K562 (cell line): ENCODE measurements around the gene CUTA. TPM values are rescaled to one million over a fixed set of nuclear protein-coding genes. Genes with fewer than 3 reads are reported as not detected.

Experiments used
- BDP1 ChIP-seq: IDR thresholded peaks from 3 replicates; pipeline ENCODE4 v1.6.1; 2011; ENCODE audit not compliant: insufficient read length, insufficient read depth
- CBX3 ChIP-seq, 2 experiments: IDR thresholded peaks; 1 replicate in 1 of 2; 2 replicates in 1 of 2; pipeline ENCODE4 v1.6.1; 2012; ENCODE audit warnings: inconsistent platforms in 2 of 2, low read length in 2 of 2, borderline replicate concordance in 1 of 2, control low read depth in 1 of 2
- EGR1 ChIP-seq: fragments of 450-650 bp; conservative IDR thresholded peaks from 2 replicates; pipeline ENCODE4 v1.6.1; 2017; ENCODE audit warnings: mild to moderate bottlenecking
- MEIS2 ChIP-seq: fragments of 450-650 bp; IDR thresholded peaks from 2 replicates; pipeline ENCODE4 v1.6.1; 2014; ENCODE audit warnings: mild to moderate bottlenecking; ENCODE audit not compliant: partially characterized antibody
- MITF ChIP-seq: IDR thresholded peaks from 2 replicates; pipeline ENCODE4 v1.6.1; 2014; ENCODE audit warnings: antibody characterized with exemption
- NCOR1 ChIP-seq: fragments of 450-650 bp; IDR thresholded peaks from 2 replicates; pipeline ENCODE4 v1.6.1; 2016; ENCODE audit warnings: mild to moderate bottlenecking, moderate library complexity
- PCBP2 ChIP-seq: fragments of 200-400 bp; formaldehyde crosslinking; IDR thresholded peaks from 2 replicates; pipeline ENCODE4 v1.6.1; 2018; ENCODE audit warnings: low read length, low read depth, mild to moderate bottlenecking, moderate library complexity; ENCODE audit not compliant: poor library complexity, severe bottlenecking
- PTRF ChIP-seq: fragments of 450-650 bp; IDR thresholded peaks from 2 replicates; pipeline ENCODE4 v1.6.1; 2016; ENCODE audit warnings: mild to moderate bottlenecking, missing genetic modification characterization, missing compliant biosample characterization
- PTTG1 ChIP-seq: fragments of 450-650 bp; IDR thresholded peaks from 2 replicates; pipeline ENCODE4 v1.6.1; 2016; ENCODE audit warnings: low read depth, mild to moderate bottlenecking, missing genetic modification characterization, missing compliant biosample characterization
- RFX5 ChIP-seq: IDR thresholded peaks from 2 replicates; pipeline ENCODE4 v1.6.1; 2011; ENCODE audit warnings: low read depth, mild to moderate bottlenecking, improper control_type of control experiment, low read length
- SIX5 ChIP-seq, 2 experiments: IDR thresholded peaks; 2 replicates each; pipeline ENCODE4 v1.6.1; 2011; ENCODE audit warnings: low read length in 2 of 2, borderline replicate concordance in 1 of 2, low read depth in 1 of 2, mild to moderate bottlenecking in 1 of 2, moderate library complexity in 1 of 2; ENCODE audit not compliant: insufficient read depth in 1 of 2
- SMARCA4 ChIP-seq: fragments of 450-650 bp; IDR thresholded peaks from 2 replicates; pipeline ENCODE4 v1.6.1; 2016
- TAF1 ChIP-seq: IDR thresholded peaks from 2 replicates; pipeline ENCODE4 v1.6.1; 2011; ENCODE audit warnings: mild to moderate bottlenecking, low read length, moderate library complexity; ENCODE audit not compliant: insufficient read depth, control insufficient read depth, severe bottlenecking; ENCODE audit errors: extremely low read depth
- TRIM28 ChIP-seq: fragments of 450-650 bp; IDR thresholded peaks from 2 replicates; pipeline ENCODE4 v1.6.1; 2017
- ZBTB17 ChIP-seq: fragments of 450-650 bp; formaldehyde crosslinking; IDR thresholded peaks from 2 replicates; pipeline ENCODE4 v1.4.0; 2020; ENCODE audit warnings: mild to moderate bottlenecking
- ZBTB49 ChIP-seq: sonication (generic); formaldehyde crosslinking; IDR thresholded peaks from 2 replicates; pipeline ENCODE4 v1.8.0; 2022; ENCODE audit warnings: missing genetic modification reagents, mild to moderate bottlenecking, borderline replicate concordance
- ZNF12 ChIP-seq: sonication (generic); formaldehyde crosslinking; IDR thresholded peaks from 2 replicates; pipeline ENCODE4 v1.4.0; 2020; ENCODE audit warnings: mild to moderate bottlenecking, missing genetic modification reagents
- ZNF76 ChIP-seq: fragments of 250-450 bp; sonication (Bioruptor Pico); IDR thresholded peaks from 2 replicates; pipeline ENCODE4 v1.4.0; 2020; ENCODE audit warnings: mild to moderate bottlenecking, moderate library complexity, borderline replicate concordance
- ZNF785 ChIP-seq: fragments of 250-450 bp; sonication (Bioruptor Pico); IDR thresholded peaks from 2 replicates; pipeline ENCODE4 v1.4.0; 2020; ENCODE audit warnings: mild to moderate bottlenecking
- polyA plus RNA-seq, 8 experiments: library from polyadenylated mRNA; depleted of rRNA in 4 of 8; stranded (reverse) in 5 of 8; unstranded in 3 of 8; fragments of >200 nt; fragmentation: Nextera tagmentation in 2 of 8; fragmentation: Illumina TruSeq in 1 of 8; extraction: Ambion mirVana in 2 of 8; extraction: Trizol in 1 of 8; gene quantifications; 2 replicates each; pipeline versions ENCODE4 v1.2.1 to v1.2.3, GENCODE V29; 2011 to 2014; ENCODE audit warnings: inconsistent platforms in 1 of 8, missing spikeins in 1 of 8
- total RNA-seq, 7 experiments: library from RNA; depleted of rRNA in 6 of 7; stranded (reverse); fragments of >200 nt in 6 of 7; fragmentation: Illumina TruSeq in 2 of 7; extraction: Trizol in 2 of 7; gene quantifications; 2 replicates each; pipeline versions ENCODE4 v1.2.1 to v1.2.3, GENCODE V29; 2011 to 2021; ENCODE audit warnings: low replicate concordance in 1 of 7

The CUTA gene
- total and polyA plus RNA-seq, 9 of the 15 experiments (the other 6 are each of a cell fraction or from before 2014, with no cell fraction given), result 166 to 682 (median 310) TPM

DNA sequence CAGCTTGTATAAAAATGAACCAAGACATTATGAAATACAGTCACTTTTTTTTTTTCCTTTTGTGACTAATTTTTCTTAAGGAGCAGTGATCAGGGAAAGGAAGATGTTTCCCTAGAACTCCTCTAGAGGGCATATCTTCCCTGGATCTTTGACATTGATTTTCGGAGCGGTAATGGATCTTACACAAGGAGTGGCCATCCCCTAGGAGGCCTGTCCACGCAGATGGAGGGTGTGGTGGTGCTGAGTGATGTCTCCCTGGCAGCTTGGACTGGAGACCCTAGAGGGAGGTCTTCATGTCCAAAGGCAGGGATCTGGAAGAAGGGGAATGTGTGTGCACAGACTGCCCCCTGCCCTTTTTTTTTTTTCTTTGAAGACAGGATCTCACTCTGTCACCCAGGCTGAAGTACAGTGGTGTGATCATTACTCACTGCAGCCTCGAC is 33.3 kb downstream of the CUTA start (continued):
- TF ChIP-seq SIX5 (IDR thresholded peaks at IDR 0.05; ENCODE audit: borderline replicate concordance in 1 of 2, insufficient read depth in 1 of 2, low read depth in 1 of 2, low read length in 2 of 2) (no peak), TRIM28 (no peak), PCBP2 (no peak), ZBTB17 (CRISPR knock-in tag) (no peak), SMARCA4 (no peak; the same call in 1 of the 2 replicates), MEIS2 (peak; percentile 89), EGR1 (no peak), CBX3 (IDR thresholded peaks at IDR 0.05; ENCODE audit: borderline replicate concordance in 1 of 2, low read length in 2 of 2) (no peak), ZNF785 (no peak), ZBTB49 (CRISPR knock-in tag) (no peak), ZNF76 (CRISPR knock-in tag) (no peak), PTRF (no peak), NCOR1 (no peak), MITF (no peak), RFX5 (no peak), ZNF12 (CRISPR knock-in tag) (no peak), TAF1 (no peak), PTTG1 (tag) (no peak), BDP1 (no peak)
